Measurements from ENCODE around the gene EEF2K. TPM values are rescaled to one million over a fixed set of nuclear protein-coding genes. Genes with fewer than 3 reads are reported as not detected.

EEF2K gene
- total RNA-seq, 1 experiment from 2014 or later: 31.0 TPM

GRCh38 chr16:22210854-22211253, 4.8 kb downstream of the EEF2K start:
- RAD21 ChIA-PET (ENCODE audit: low non-redundant PET in 1 of 2, low total read pairs in 2 of 2, uncharacterized antibody in 2 of 2, unreplicated experiment in 2 of 2): no interaction called here
- H3K9me3 ChIP-seq (ENCODE audit: control insufficient read depth in 1 of 2, insufficient read depth in 1 of 2, low read depth in 1 of 2, low read length in 2 of 2): no peaks in the 10 kb centered on the region; a peak in 1 of 4 replicates
- ATAC-seq (no peak), DNase-seq (ENCODE audit: low read depth, low spot score) (no peak)
- H3K9ac ChIP-seq (ENCODE audit: low read length): no peak overlapping the region
- no TSS peak for BruUV-seq (replicated peaks)
- H3K9me2 ChIP-seq (ENCODE audit: insufficient read depth): no peaks in the 10 kb centered on the region
- no peak overlapping the region for H3K4me3 ChIP-seq (replicated peaks in 1 of 2; ENCODE audit: low read depth in 1 of 2, low read length in 2 of 2)
- POLR2A ChIA-PET: interaction anchor here (1.7 kb wide), 1 partner anchor 11 kb away, joined by 4 read pairs; no protein-coding TSS in a partner anchor
- H3K4me1 ChIP-seq (ENCODE audit: control insufficient read depth in 1 of 2, insufficient read depth in 2 of 2, low read length in 2 of 2): peaks cover 4 to 12% of the 10 kb centered on the region in 2 experiments; a peak in 2 of 4 replicates
- H3K27ac ChIP-seq (ENCODE audit: low read depth, low read length): no peak overlapping the region
- intact Hi-C loops (cut with micrococcal nuclease): no loop called here
- no peak overlapping the region for H3K4me2 ChIP-seq (ENCODE audit: low read length)
- H3K36me3 ChIP-seq (ENCODE audit: control insufficient read depth in 1 of 2, insufficient read depth in 2 of 2, low read length in 2 of 2): peaks cover 0 to 7% of the 10 kb centered on the region in 2 experiments; a peak in 1 of 4 replicates
- peaks cover 72% of the 10 kb centered on the region for H3K79me2 ChIP-seq (ENCODE audit: insufficient read depth, low read length)
- TF ChIP-seq, protein P1, sequence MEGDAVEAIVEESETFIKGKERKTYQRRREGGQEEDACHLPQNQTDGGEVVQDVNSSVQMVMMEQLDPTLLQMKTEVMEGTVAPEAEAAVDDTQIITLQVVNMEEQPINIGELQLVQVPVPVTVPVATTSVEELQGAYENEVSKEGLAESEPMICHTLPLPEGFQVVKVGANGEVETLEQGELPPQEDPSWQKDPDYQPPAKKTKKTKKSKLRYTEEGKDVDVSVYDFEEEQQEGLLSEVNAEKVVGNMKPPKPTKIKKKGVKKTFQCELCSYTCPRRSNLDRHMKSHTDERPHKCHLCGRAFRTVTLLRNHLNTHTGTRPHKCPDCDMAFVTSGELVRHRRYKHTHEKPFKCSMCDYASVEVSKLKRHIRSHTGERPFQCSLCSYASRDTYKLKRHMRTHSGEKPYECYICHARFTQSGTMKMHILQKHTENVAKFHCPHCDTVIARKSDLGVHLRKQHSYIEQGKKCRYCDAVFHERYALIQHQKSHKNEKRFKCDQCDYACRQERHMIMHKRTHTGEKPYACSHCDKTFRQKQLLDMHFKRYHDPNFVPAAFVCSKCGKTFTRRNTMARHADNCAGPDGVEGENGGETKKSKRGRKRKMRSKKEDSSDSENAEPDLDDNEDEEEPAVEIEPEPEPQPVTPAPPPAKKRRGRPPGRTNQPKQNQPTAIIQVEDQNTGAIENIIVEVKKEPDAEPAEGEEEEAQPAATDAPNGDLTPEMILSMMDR (IDR thresholded peaks at IDR 0.05 in 2 of 3, conservative IDR thresholded peaks at IDR 0.05 in 1 of 3; ENCODE audit: borderline replicate concordance in 1 of 3, insufficient read depth in 1 of 3, low read depth in 2 of 3, low read length in 2 of 3): no peak
- TF ChIP-seq YY1 (IDR thresholded peaks at IDR 0.05; ENCODE audit: extremely low read depth, insufficient replicate concordance, low read depth, low read length) (no peak), ELF1 (IDR thresholded peaks at IDR 0.05; ENCODE audit: borderline replicate concordance, low read depth) (no peak), JUND (IDR thresholded peaks at IDR 0.05) (no peak), POLR2AphosphoS5 (IDR thresholded peaks at IDR 0.05; ENCODE audit: low read depth, low read length) (no peak), ATF3 (IDR thresholded peaks at IDR 0.05) (no peak), POLR2A (IDR thresholded peaks at IDR 0.05; ENCODE audit: borderline replicate concordance, extremely low read depth, insufficient read depth, insufficient read length) (no peak), MAX (IDR thresholded peaks at IDR 0.05) (no peak), SRF (IDR thresholded peaks at IDR 0.05; ENCODE audit: low read depth) (no peak), SIN3A (IDR thresholded peaks at IDR 0.05; ENCODE audit: low read depth) (no peak), EZH2phosphoT487 (IDR thresholded peaks at IDR 0.05; ENCODE audit: borderline replicate concordance) (no peak), ZFX (IDR thresholded peaks at IDR 0.05) (no peak), ZNF274 (IDR thresholded peaks at IDR 0.05; ENCODE audit: low read depth, low read length) (no peak), FOSL1 (IDR thresholded peaks at IDR 0.05; ENCODE audit: low read depth) (no peak)
- TF ChIP-seq, protein P2, sequence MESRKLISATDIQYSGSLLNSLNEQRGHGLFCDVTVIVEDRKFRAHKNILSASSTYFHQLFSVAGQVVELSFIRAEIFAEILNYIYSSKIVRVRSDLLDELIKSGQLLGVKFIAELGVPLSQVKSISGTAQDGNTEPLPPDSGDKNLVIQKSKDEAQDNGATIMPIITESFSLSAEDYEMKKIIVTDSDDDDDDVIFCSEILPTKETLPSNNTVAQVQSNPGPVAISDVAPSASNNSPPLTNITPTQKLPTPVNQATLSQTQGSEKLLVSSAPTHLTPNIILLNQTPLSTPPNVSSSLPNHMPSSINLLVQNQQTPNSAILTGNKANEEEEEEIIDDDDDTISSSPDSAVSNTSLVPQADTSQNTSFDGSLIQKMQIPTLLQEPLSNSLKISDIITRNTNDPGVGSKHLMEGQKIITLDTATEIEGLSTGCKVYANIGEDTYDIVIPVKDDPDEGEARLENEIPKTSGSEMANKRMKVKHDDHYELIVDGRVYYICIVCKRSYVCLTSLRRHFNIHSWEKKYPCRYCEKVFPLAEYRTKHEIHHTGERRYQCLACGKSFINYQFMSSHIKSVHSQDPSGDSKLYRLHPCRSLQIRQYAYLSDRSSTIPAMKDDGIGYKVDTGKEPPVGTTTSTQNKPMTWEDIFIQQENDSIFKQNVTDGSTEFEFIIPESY (IDR thresholded peaks at IDR 0.05; ENCODE audit: extremely low read depth, insufficient replicate concordance, low read length): no peak
- H3K27me3 ChIP-seq (ENCODE audit: insufficient read depth, low read length): no peaks in the 10 kb centered on the region
- no peak overlapping the region for H2AFZ ChIP-seq (ENCODE audit: low read depth, low read length, poor library complexity, severe bottlenecking)
- CTCF ChIA-PET: no interaction called here
- H4K20me1 ChIP-seq (ENCODE audit: insufficient read depth): no peaks in the 10 kb centered on the region
